Activated CD4-positive, alpha-beta T cell treated with anti-CD3 and anti-CD28 coated beads, Interleukin-2, amount 10 ng/mL, durations not matched to agents 7 days and 5 days (primary cell): ENCODE data around the gene IGSF9B. TPM values are rescaled to one million over a fixed set of nuclear protein-coding genes. Genes with fewer than 3 reads are reported as not detected.

Experiments
- CTCF ChIA-PET: fragments of 350-600 bp; sonication (Branson Sonifier 250); formaldehyde crosslinking; loops from one replicate; lab custom pipeline; 2021; ENCODE audit warnings: antibody characterized with exemption; lab: Charles Lee
- POLR2A ChIA-PET: fragments of 350-600 bp; sonication (Branson Sonifier 250); formaldehyde crosslinking; loops from one replicate; lab custom pipeline; 2021; ENCODE audit warnings: antibody characterized with exemption; lab: Charles Lee
- DNase-seq: peaks from one replicate; pipeline ENCODE4 v3.0.0-alpha.2; 2020
- H3K27ac Mint-ChIP-seq: one replicate; pipeline ENCODE4 v1.8.0; 2021; ENCODE audit warnings: mild to moderate bottlenecking, moderate library complexity, mixed read lengths
- H3K27me3 Mint-ChIP-seq: one replicate; pipeline ENCODE4 v1.8.0; 2021; ENCODE audit warnings: mixed read lengths
- H3K36me3 Mint-ChIP-seq: one replicate; pipeline ENCODE4 v1.8.0; 2021; ENCODE audit warnings: low read depth, mixed read lengths
- H3K4me1 Mint-ChIP-seq: one replicate; pipeline ENCODE4 v1.8.0; 2021; ENCODE audit warnings: mixed read lengths
- H3K4me3 Mint-ChIP-seq: one replicate; pipeline ENCODE4 v1.8.0; 2021; ENCODE audit warnings: mild to moderate bottlenecking, moderate library complexity, mixed read lengths
- H3K9me3 Mint-ChIP-seq: one replicate; pipeline ENCODE4 v1.8.0; 2021; ENCODE audit warnings: mixed read lengths
- total RNA-seq, 2 experiments: library from RNA; stranded (reverse); gene quantifications; one replicate each; pipeline ENCODE4 v1.2.3, GENCODE V29; 2021

The IGSF9B gene
- total RNA-seq, 2 experiments from 2014 or later: 130 to 142 TPM

DNA sequence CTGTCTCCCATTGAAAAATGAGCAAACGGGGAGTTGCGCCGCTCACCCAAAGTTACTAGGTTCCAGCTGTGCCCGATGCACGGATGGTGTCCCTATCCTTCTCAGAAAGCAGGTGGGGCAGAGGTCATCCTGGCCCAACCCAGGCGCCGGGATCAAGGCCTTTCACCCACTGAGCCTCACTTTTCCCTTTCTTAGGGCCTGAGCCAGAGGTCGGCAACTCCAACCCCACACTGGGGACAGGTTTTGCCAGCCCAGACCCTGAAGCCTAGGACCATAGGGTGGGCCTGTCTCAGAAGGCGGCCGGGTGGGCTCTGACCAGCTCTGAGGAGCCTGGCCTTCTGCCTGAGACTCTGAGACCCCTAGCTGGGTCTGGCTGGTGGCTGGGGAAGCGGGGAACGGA, 6.3 kb downstream of the IGSF9B start:
- Mint-ChIP-seq H3K27ac (peak overlapping the region; percentile 48), H3K9me3 (no peaks in the 10 kb centered on the region), H3K4me1 (peaks cover 92% of the 10 kb centered on the region), H3K36me3 (peaks cover 40% of the 10 kb centered on the region), H3K27me3 (no peaks in the 10 kb centered on the region), H3K4me3 (no peak overlapping the region)
- POLR2A ChIA-PET: no interaction called here
- DNase-seq: no peak
- CTCF ChIA-PET: no interaction called here

DNA sequence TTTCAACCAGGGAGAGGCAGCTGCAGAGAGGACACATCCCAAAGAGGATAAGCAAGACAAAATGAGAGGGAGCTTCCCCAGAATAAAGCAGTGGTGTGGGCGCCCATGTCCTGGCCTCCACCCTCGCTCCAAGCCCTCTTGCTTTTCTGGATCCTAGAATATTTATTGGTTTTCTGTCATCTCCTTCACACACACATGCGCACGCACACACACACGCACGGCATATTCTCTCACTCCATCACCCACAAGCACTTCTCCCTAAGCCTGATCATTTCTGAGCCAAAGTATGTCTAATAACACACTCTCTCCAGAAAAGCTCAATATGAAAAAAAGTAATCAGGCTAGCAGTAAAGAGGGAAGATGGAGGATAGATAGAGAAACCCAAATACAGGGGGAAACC, 7.6 kb downstream of the IGSF9B start:
- ChIA-PET CTCF (interaction anchor here (0.7 to 6.2 kb wide), 5 partner anchors 8 to 327 kb away, joined by 3 to 36 read pairs (median 5); partner anchors contain the start of gene GLB1L3), POLR2A (no interaction called here)
- H3K9me3 Mint-ChIP-seq: no peaks in the 10 kb centered on the region
- no peak for DNase-seq
- peaks cover 93% of the 10 kb centered on the region for H3K4me1 Mint-ChIP-seq
- H3K27me3 Mint-ChIP-seq: no peaks in the 10 kb centered on the region
- H3K27ac Mint-ChIP-seq: peak overlapping the region; percentile 96
- peak overlapping the region; percentile 88 for H3K4me3 Mint-ChIP-seq
- H3K36me3 Mint-ChIP-seq: peaks cover 39% of the 10 kb centered on the region

DNA sequence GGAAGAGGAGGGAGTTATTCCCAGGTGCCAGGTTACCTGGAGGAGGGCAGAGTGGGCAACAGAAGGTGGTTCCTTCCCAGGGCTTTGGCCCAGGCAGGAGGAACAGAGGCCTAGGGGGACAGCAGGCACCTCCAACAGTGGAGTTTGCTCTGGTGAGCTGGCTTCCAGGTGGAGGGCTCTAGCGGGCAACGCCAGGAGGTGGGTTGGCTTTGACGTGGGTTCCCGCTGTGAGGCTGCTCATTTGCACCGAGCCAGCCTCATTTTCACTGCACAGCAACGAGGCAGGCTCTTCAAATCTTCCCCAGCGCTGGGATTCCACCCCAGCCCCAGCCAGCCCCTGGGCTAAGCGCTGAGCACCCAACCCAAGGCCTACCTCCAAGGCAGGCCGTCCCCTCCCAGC, 8.1 kb downstream of the IGSF9B start:
- Mint-ChIP-seq H3K27ac (peak overlapping the region; percentile 96), H3K4me1 (peaks cover 93% of the 10 kb centered on the region), H3K9me3 (no peaks in the 10 kb centered on the region), H3K4me3 (peak overlapping the region; percentile 88), H3K27me3 (no peaks in the 10 kb centered on the region), H3K36me3 (peaks cover 38% of the 10 kb centered on the region)
- ChIA-PET CTCF (interaction anchor here (1.4 to 6.2 kb wide), 6 partner anchors 7 to 327 kb away, joined by 5 to 36 read pairs (median 9); partner anchors contain the start of genes GLB1L3 and IGSF9B), POLR2A (interaction anchor here (0.7 kb wide), 1 partner anchor 8 kb away, joined by 3 read pairs; the partner anchor contains the start of gene IGSF9B)
- no peak for DNase-seq

GRCh38 chr11:133947321-133947756, 9.4 kb downstream of the IGSF9B start:
- Mint-ChIP-seq H3K27me3 (no peaks in the 10 kb centered on the region), H3K36me3 (peaks cover 44% of the 10 kb centered on the region), H3K9me3 (no peaks in the 10 kb centered on the region), H3K4me1 (peaks cover 93% of the 10 kb centered on the region), H3K27ac (peak overlapping the region; percentile 96), H3K4me3 (peak overlapping the region; percentile 88)
- peak; percentile 79 for DNase-seq
- POLR2A ChIA-PET: no interaction called here
- CTCF ChIA-PET: interaction anchor here (1.4 to 6.2 kb wide), 7 partner anchors 9 to 86 kb away, joined by 3 to 36 read pairs (median 7); partner anchors contain the start of gene IGSF9B

GRCh38 chr11:133946541-133947318, 10.0 kb downstream of the IGSF9B start:
- ChIA-PET POLR2A (interaction anchor here (0.7 kb wide), 1 partner anchor 9 kb away, joined by 3 read pairs; no protein-coding TSS in a partner anchor), CTCF (interaction anchor here (1.4 to 6.2 kb wide), 7 partner anchors 8 to 87 kb away, joined by 3 to 36 read pairs (median 7); partner anchors contain the start of gene IGSF9B)
- peaks cover 93% of the 10 kb centered on the region for H3K4me1 Mint-ChIP-seq
- peak; percentile 58 for DNase-seq
- H3K27ac Mint-ChIP-seq: peak overlapping the region; percentile 96
- no peaks in the 10 kb centered on the region for H3K27me3 Mint-ChIP-seq
- H3K9me3 Mint-ChIP-seq: no peaks in the 10 kb centered on the region
- H3K36me3 Mint-ChIP-seq: peaks cover 50% of the 10 kb centered on the region
- H3K4me3 Mint-ChIP-seq: peak overlapping the region; percentile 88

- DNase-seq: no peak
- CTCF ChIA-PET: interaction anchor here (1.6 to 6.2 kb wide), 2 partner anchors 8 to 19 kb away, joined by 7 to 36 read pairs; no protein-coding TSS in a partner anchor
- H3K4me1 Mint-ChIP-seq: peaks cover 95% of the 10 kb centered on the region
- peak overlapping the region; percentile 96 for H3K27ac Mint-ChIP-seq
- peaks cover 57% of the 10 kb centered on the region for H3K36me3 Mint-ChIP-seq
- peak overlapping the region; percentile 88 for H3K4me3 Mint-ChIP-seq
- H3K9me3 Mint-ChIP-seq: no peaks in the 10 kb centered on the region
- H3K27me3 Mint-ChIP-seq: no peaks in the 10 kb centered on the region
- POLR2A ChIA-PET: interaction anchor here (0.7 kb wide), 1 partner anchor 9 kb away, joined by 3 read pairs; no protein-coding TSS in a partner anchor
Observed at GRCh38 chr11:133946051-133946450, 10.7 kb downstream of the IGSF9B start.

- DNase-seq: peak; percentile 93
- ChIA-PET POLR2A (interaction anchor here (1.0 kb wide), 1 partner anchor 280 kb away, joined by 3 read pairs; the partner anchor contains the start of gene VPS26B), CTCF (interaction anchor here (1.1 to 6.2 kb wide), 5 partner anchors 10 to 89 kb away, joined by 3 to 36 read pairs (median 8); no protein-coding TSS in a partner anchor)
- Mint-ChIP-seq H3K9me3 (peaks cover 3% of the 10 kb centered on the region), H3K27me3 (no peaks in the 10 kb centered on the region), H3K4me3 (peak overlapping the region; percentile 88), H3K27ac (peak overlapping the region; percentile 96), H3K4me1 (peaks cover 93% of the 10 kb centered on the region), H3K36me3 (peaks cover 63% of the 10 kb centered on the region)
Observed at GRCh38 chr11:133945087-133945974, 11.4 kb downstream of the IGSF9B start.

- Mint-ChIP-seq H3K4me1 (peaks cover 93% of the 10 kb centered on the region), H3K9me3 (peaks cover 3% of the 10 kb centered on the region), H3K27ac (peak overlapping the region; percentile 96), H3K4me3 (peak overlapping the region; percentile 88), H3K27me3 (no peaks in the 10 kb centered on the region), H3K36me3 (peaks cover 73% of the 10 kb centered on the region)
- DNase-seq: no peak
- ChIA-PET CTCF (interaction anchor here (0.6 to 6.2 kb wide), 7 partner anchors 8 to 91 kb away, joined by 3 to 36 read pairs (median 5); no protein-coding TSS in a partner anchor), POLR2A (interaction anchor here (1.0 kb wide), 1 partner anchor 281 kb away, joined by 3 read pairs; the partner anchor contains the start of gene VPS26B)
Observed at GRCh38 chr11:133943950-133944698, 12.6 kb downstream of the IGSF9B start.

- H3K4me1 Mint-ChIP-seq: peaks cover 82% of the 10 kb centered on the region
- CTCF ChIA-PET: interaction anchor here (0.5 to 3.1 kb wide), 3 partner anchors 8 to 16 kb away, joined by 3 to 15 read pairs (median 4); no protein-coding TSS in a partner anchor
- peaks cover 3% of the 10 kb centered on the region for H3K9me3 Mint-ChIP-seq
- no peaks in the 10 kb centered on the region for H3K27me3 Mint-ChIP-seq
- peak overlapping the region; percentile 96 for H3K27ac Mint-ChIP-seq
- peaks cover 77% of the 10 kb centered on the region for H3K36me3 Mint-ChIP-seq
- DNase-seq: no peak
- POLR2A ChIA-PET: no interaction called here
- H3K4me3 Mint-ChIP-seq: no peak overlapping the region
Observed at GRCh38 chr11:133942577-133942976, 14.2 kb downstream of the IGSF9B start.

DNA sequence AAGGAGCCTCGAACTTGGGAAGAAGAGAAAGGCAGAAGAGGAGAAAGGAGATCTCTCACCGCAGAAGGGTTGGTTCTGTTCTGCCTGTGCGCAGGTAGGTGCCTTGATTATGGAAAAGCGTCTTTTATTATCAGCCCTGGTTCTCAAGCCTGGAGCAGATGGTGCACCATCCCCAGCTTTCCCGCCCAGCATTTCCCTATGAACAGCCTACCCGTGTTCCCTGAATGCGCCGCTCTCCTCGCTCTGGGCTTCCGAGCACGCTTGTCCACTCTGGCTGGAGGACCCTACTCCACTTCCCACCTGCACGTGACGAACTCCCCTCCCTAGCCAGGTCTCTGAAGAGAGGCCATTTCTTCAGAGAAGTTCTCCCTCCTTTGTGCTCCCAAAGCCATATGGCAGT, 15.2 kb downstream of the IGSF9B start:
- DNase-seq: no peak
- POLR2A ChIA-PET: no interaction called here
- Mint-ChIP-seq H3K27ac (peak overlapping the region; percentile 54), H3K36me3 (peaks cover 78% of the 10 kb centered on the region), H3K9me3 (peaks cover 3% of the 10 kb centered on the region), H3K27me3 (no peaks in the 10 kb centered on the region), H3K4me1 (peaks cover 71% of the 10 kb centered on the region), H3K4me3 (no peak overlapping the region)
- CTCF ChIA-PET: interaction anchor here (0.9 kb wide), 1 partner anchor 8 kb away, joined by 3 read pairs; no protein-coding TSS in a partner anchor

DNA sequence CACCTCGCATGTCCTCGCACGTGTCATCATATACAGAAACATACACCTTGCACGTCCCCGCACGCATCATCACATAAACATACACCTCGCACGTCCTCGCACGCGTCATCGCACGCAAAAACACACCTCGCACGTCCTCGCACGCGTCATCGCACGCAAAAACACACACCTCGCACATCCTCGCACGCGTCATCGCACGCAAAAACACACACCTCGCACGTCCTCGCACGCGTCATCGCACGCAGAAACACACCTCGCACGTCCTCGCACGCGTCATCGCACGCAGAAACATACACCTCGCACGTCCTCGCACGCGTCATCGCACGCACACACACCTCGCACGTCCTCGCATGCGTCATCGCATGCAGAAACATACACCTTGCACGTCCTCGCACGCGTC, 16.7 kb downstream of the IGSF9B start:
- ChIA-PET CTCF (interaction anchor here (3.3 kb wide), 1 partner anchor 12 kb away, joined by 15 read pairs; no protein-coding TSS in a partner anchor), POLR2A (no interaction called here)
- H3K4me3 Mint-ChIP-seq: no peak overlapping the region

More for the DNA sequence above, 16.7 kb downstream of the IGSF9B start:
- peaks cover 76% of the 10 kb centered on the region for H3K36me3 Mint-ChIP-seq
- peaks cover 60% of the 10 kb centered on the region for H3K4me1 Mint-ChIP-seq
- peaks cover 3% of the 10 kb centered on the region for H3K9me3 Mint-ChIP-seq
- H3K27me3 Mint-ChIP-seq: no peaks in the 10 kb centered on the region
- no peak overlapping the region for H3K27ac Mint-ChIP-seq
- no peak for DNase-seq
